ENCODE results near the gene NCKAP5. TPM values are rescaled to one million over a fixed set of nuclear protein-coding genes. Genes with fewer than 3 reads are reported as not detected.
A peak's percentile ranks its signal among the peaks of the same experiment; 100 is the strongest.

NCKAP5 gene
- total and polyA plus RNA-seq, 2 experiments from 2014 or later = 0.65 to 0.86 TPM

- H3K9me3 ChIP-seq (ENCODE audit: low read depth) = no peaks in the 10 kb centered on the region
- WGBS, 2 experiments (ENCODE audit: low coverage in 1 of 2, low lambda C conversion rate in 2 of 2, missing lambda C conversion rate in 2 of 2) = 67 to 81% methylated on average over 2 of the region's 2 CpGs
- H3K4me3 ChIP-seq = no peak overlapping the region
- DNase-seq = no peak
- H3K79me2 ChIP-seq (ENCODE audit: insufficient read depth) = no peaks in the 10 kb centered on the region
- H3F3A ChIP-seq (ENCODE audit: insufficient read depth) = no peaks in the 10 kb centered on the region
- no peaks in the 10 kb centered on the region for H4K20me1 ChIP-seq (ENCODE audit: insufficient read depth)
- in situ Hi-C loops (cut with MboI) = no loop called here
- H3K4me2 ChIP-seq (ENCODE audit: unreplicated experiment) = no peak overlapping the region
- H3K27me3 ChIP-seq (replicated peaks; ENCODE audit: insufficient read depth) = no peaks in the 10 kb centered on the region
- no peak overlapping the region for H3K27ac ChIP-seq
- no peak overlapping the region for H3K9ac ChIP-seq
- no peaks in the 10 kb centered on the region for H3K36me3 ChIP-seq (ENCODE audit: low read depth)
- no peaks in the 10 kb centered on the region for H3K4me1 ChIP-seq (ENCODE audit: insufficient read depth)
- H3K9me2 ChIP-seq (ENCODE audit: insufficient read depth) = no peaks in the 10 kb centered on the region
- no peak for TF ChIP-seq EZH2 (IDR thresholded peaks at IDR 0.05; ENCODE audit: insufficient read depth, poor library complexity, severe bottlenecking)
- TF ChIP-seq EZH2phosphoT487 (IDR thresholded peaks at IDR 0.05; ENCODE audit: insufficient read depth, low read depth) = no peak
- no peak overlapping the region for H2AFZ ChIP-seq
These were observed 75.4 kb downstream of the NCKAP5 start for GRCh38 chr2:133492719-133493380.

GRCh38 chr2:133490411-133490980 lies 77.8 kb downstream of the NCKAP5 start:
- Histone ChIP-seq H3F3A (ENCODE audit: insufficient read depth) (no peaks in the 10 kb centered on the region), H3K36me3 (ENCODE audit: low read depth) (no peaks in the 10 kb centered on the region), H4K20me1 (ENCODE audit: insufficient read depth) (no peaks in the 10 kb centered on the region), H3K4me2 (ENCODE audit: unreplicated experiment) (no peak overlapping the region), H3K4me1 (ENCODE audit: insufficient read depth) (no peaks in the 10 kb centered on the region), H3K27ac (no peak overlapping the region), H3K9me2 (ENCODE audit: insufficient read depth) (no peaks in the 10 kb centered on the region), H3K79me2 (ENCODE audit: insufficient read depth) (no peaks in the 10 kb centered on the region), H3K4me3 (no peak overlapping the region), H3K9me3 (ENCODE audit: low read depth) (no peaks in the 10 kb centered on the region), H2AFZ (no peak overlapping the region), H3K9ac (no peak overlapping the region), H3K27me3 (replicated peaks; ENCODE audit: insufficient read depth) (no peaks in the 10 kb centered on the region)
- TF ChIP-seq EZH2 (IDR thresholded peaks at IDR 0.05; ENCODE audit: insufficient read depth, poor library complexity, severe bottlenecking) = no peak
- no peak for TF ChIP-seq EZH2phosphoT487 (IDR thresholded peaks at IDR 0.05; ENCODE audit: insufficient read depth, low read depth)
- in situ Hi-C loops (cut with MboI) = no loop called here
- 2 to 14% methylated on average over 3 of the region's 3 CpGs for WGBS, 2 experiments (ENCODE audit: low coverage in 1 of 2, low lambda C conversion rate in 2 of 2, missing lambda C conversion rate in 2 of 2)
- no peak for DNase-seq

GRCh38 chr2:133489641-133490410 lies 78.4 kb downstream of the NCKAP5 start:
- no peak overlapping the region for H2AFZ ChIP-seq
- H3K36me3 ChIP-seq (ENCODE audit: low read depth) = no peaks in the 10 kb centered on the region
- TF ChIP-seq EZH2 (IDR thresholded peaks at IDR 0.05; ENCODE audit: insufficient read depth, poor library complexity, severe bottlenecking) = no peak
- no peak for TF ChIP-seq EZH2phosphoT487 (IDR thresholded peaks at IDR 0.05; ENCODE audit: insufficient read depth, low read depth)
- WGBS, 2 experiments (ENCODE audit: low coverage in 1 of 2, low lambda C conversion rate in 2 of 2, missing lambda C conversion rate in 2 of 2) = 30 to 36% methylated on average over 5 of the region's 5 CpGs
- H3K9me2 ChIP-seq (ENCODE audit: insufficient read depth) = no peaks in the 10 kb centered on the region
- H3K4me1 ChIP-seq (ENCODE audit: insufficient read depth) = no peaks in the 10 kb centered on the region
- H3F3A ChIP-seq (ENCODE audit: insufficient read depth) = no peaks in the 10 kb centered on the region
- H4K20me1 ChIP-seq (ENCODE audit: insufficient read depth) = no peaks in the 10 kb centered on the region
- no peak overlapping the region for H3K4me3 ChIP-seq
- no peak overlapping the region for H3K27ac ChIP-seq
- DNase-seq = peak; percentile 53
- no peaks in the 10 kb centered on the region for H3K9me3 ChIP-seq (ENCODE audit: low read depth)
- no peaks in the 10 kb centered on the region for H3K27me3 ChIP-seq (replicated peaks; ENCODE audit: insufficient read depth)
- no peak overlapping the region for H3K4me2 ChIP-seq (ENCODE audit: unreplicated experiment)
- in situ Hi-C loops (cut with MboI) = no loop called here
- H3K79me2 ChIP-seq (ENCODE audit: insufficient read depth) = no peaks in the 10 kb centered on the region
- H3K9ac ChIP-seq = no peak overlapping the region

- Histone ChIP-seq H3K36me3 (ENCODE audit: low read depth) (no peaks in the 10 kb centered on the region), H4K20me1 (ENCODE audit: insufficient read depth) (no peaks in the 10 kb centered on the region), H3K9me3 (ENCODE audit: low read depth) (no peaks in the 10 kb centered on the region), H3K27ac (no peak overlapping the region), H3K79me2 (ENCODE audit: insufficient read depth) (no peaks in the 10 kb centered on the region), H3F3A (ENCODE audit: insufficient read depth) (no peaks in the 10 kb centered on the region), H2AFZ (no peak overlapping the region), H3K4me1 (ENCODE audit: insufficient read depth) (no peaks in the 10 kb centered on the region), H3K9ac (no peak overlapping the region), H3K4me2 (ENCODE audit: unreplicated experiment) (no peak overlapping the region), H3K27me3 (replicated peaks; ENCODE audit: insufficient read depth) (no peaks in the 10 kb centered on the region), H3K9me2 (ENCODE audit: insufficient read depth) (no peaks in the 10 kb centered on the region), H3K4me3 (no peak overlapping the region)
- 72 to 88% methylated on average over 1 of the region's 1 CpG for WGBS, 2 experiments (ENCODE audit: low coverage in 1 of 2, low lambda C conversion rate in 2 of 2, missing lambda C conversion rate in 2 of 2)
- DNase-seq = no peak
- TF ChIP-seq EZH2phosphoT487 (IDR thresholded peaks at IDR 0.05; ENCODE audit: insufficient read depth, low read depth) = no peak
- TF ChIP-seq EZH2 (IDR thresholded peaks at IDR 0.05; ENCODE audit: insufficient read depth, poor library complexity, severe bottlenecking) = no peak
- in situ Hi-C loops (cut with MboI) = no loop called here
These were observed 79.1 kb downstream of the NCKAP5 start for GRCh38 chr2:133489146-133489545.

Measured in GM23248 (cell line).